OCI-LY7 (cell line): ENCODE results near the gene MEGF8.

Experiments used
- CTCF ChIP-seq: fragments of 200-600 bp; sonication (generic); conservative IDR thresholded peaks from 2 replicates; pipeline ENCODE4 v1.5.1; 2014; ENCODE audit warnings: mild to moderate bottlenecking, antibody characterized with exemption, low read length, moderate library complexity, mixed read lengths
- EZH2phosphoT487 ChIP-seq: fragments of 200-600 bp; sonication (generic); IDR thresholded peaks from 2 replicates; pipeline ENCODE4 v1.6.1; 2018; ENCODE audit warnings: low read depth, borderline replicate concordance, mild to moderate bottlenecking, mixed run types, antibody characterized with exemption, low read length, moderate library complexity, mixed read lengths

GRCh38 chr19:42277821-42278451 lies 47.5 kb upstream of the MEGF8 start:
- TF ChIP-seq CTCF, result no peak
- TF ChIP-seq EZH2phosphoT487, result no peak
